Activated CD4-positive, alpha-beta memory T cell treated with anti-CD3 and anti-CD28 coated beads for 36 hours (primary cell): ENCODE results near the gene MAPK7. TPM values are rescaled to one million over a fixed set of nuclear protein-coding genes. Genes with fewer than 3 reads are reported as not detected.

Experiments
- CTCF ChIA-PET: fragments of 350-600 bp; sonication (Branson Sonifier 250); formaldehyde crosslinking; loops from one replicate; lab custom pipeline; 2021; ENCODE audit warnings: antibody characterized with exemption, inconsistent platforms; lab: Charles Lee
- POLR2A ChIA-PET: fragments of 350-600 bp; sonication (Branson Sonifier 250); formaldehyde crosslinking; loops from one replicate; lab custom pipeline; 2021; ENCODE audit warnings: antibody characterized with exemption; lab: Charles Lee
- DNase-seq: peaks from one replicate; pipeline ENCODE4 v3.0.0-alpha.2; 2020
- H3K27ac Mint-ChIP-seq: one replicate; pipeline ENCODE4 v1.8.0; 2021; ENCODE audit warnings: mixed read lengths
- H3K27me3 Mint-ChIP-seq: one replicate; pipeline ENCODE4 v1.8.0; 2021; ENCODE audit warnings: mixed read lengths
- H3K36me3 Mint-ChIP-seq: one replicate; pipeline ENCODE4 v1.8.0; 2021; ENCODE audit warnings: mixed read lengths
- H3K4me1 Mint-ChIP-seq: one replicate; pipeline ENCODE4 v1.8.0; 2021; ENCODE audit warnings: low read depth, mixed read lengths
- H3K4me3 Mint-ChIP-seq: one replicate; pipeline ENCODE4 v1.8.0; 2021; ENCODE audit warnings: mild to moderate bottlenecking, mixed read lengths
- H3K9me3 Mint-ChIP-seq: one replicate; pipeline ENCODE4 v1.8.0; 2021; ENCODE audit warnings: mixed read lengths
- intact Hi-C: fragments of 100-400 bp; cut with micrococcal nuclease; formaldehyde crosslinking; loops from one replicate; pipeline ENCODE4 v1.15.1; 2023
- total RNA-seq, 2 experiments: library from RNA; stranded (reverse); gene quantifications; one replicate each; pipeline ENCODE4 v1.2.3, GENCODE V29; 2021

Gene MAPK7
- total RNA-seq, 2 experiments from 2014 or later = 15.4 to 17.2 TPM

DNA sequence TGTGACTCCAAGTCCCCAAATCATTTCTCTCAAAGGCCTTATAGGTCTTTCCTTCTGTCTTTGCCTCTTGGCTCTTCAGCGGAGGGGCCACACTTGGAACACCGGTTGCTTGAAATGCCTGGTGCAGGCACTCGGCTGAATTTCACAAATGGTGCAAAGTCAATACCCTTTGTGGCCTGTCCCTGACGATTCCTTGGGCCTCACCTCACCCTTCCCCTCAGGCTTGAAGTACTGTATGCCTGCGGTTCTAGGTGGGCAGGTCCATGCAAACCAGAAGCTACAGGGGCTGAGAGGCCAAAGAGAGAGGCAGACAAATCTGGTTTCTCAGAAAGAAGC, 11.7 kb upstream of the MAPK7 start:
- Mint-ChIP-seq H3K4me1 (peaks cover 31% of the 10 kb centered on the region), H3K9me3 (no peaks in the 10 kb centered on the region), H3K27ac (no peak overlapping the region), H3K4me3 (no peak overlapping the region), H3K27me3 (no peaks in the 10 kb centered on the region), H3K36me3 (no peaks in the 10 kb centered on the region)
- CTCF ChIA-PET = interaction anchor here (4.9 kb wide), 1 partner anchor 12 kb away, joined by 82 read pairs; the partner anchor contains the start of gene MAPK7
- intact Hi-C loops = no loop called here
- no peak for DNase-seq
- POLR2A ChIA-PET = no interaction called here

DNA sequence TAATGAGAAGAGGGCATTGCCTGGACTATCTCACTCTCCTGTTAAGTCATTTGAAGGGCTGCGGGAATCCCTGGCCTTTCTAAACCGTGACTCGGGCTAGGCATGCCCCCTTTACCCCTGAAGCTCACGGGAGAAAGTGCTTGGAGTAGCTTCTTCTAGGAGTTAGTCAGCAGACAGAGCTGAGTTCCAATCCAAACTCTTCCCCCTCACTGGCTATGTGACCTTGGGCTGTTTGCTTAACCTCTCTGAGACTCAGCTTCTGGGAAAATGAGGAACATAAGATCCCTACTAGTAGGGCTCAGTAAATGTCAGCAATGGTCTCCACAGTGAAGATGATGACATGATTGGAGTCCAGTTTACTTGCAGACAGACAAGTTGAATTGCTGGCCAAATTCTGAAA, 10.1 kb upstream of the MAPK7 start:
- H3K36me3 Mint-ChIP-seq = no peaks in the 10 kb centered on the region
- no peak for DNase-seq
- intact Hi-C loops = no loop called here
- ChIA-PET POLR2A (no interaction called here), CTCF (no interaction called here)
- H3K9me3 Mint-ChIP-seq = no peaks in the 10 kb centered on the region
- no peaks in the 10 kb centered on the region for H3K27me3 Mint-ChIP-seq
- peaks cover 37% of the 10 kb centered on the region for H3K4me1 Mint-ChIP-seq
- no peak overlapping the region for H3K27ac Mint-ChIP-seq
- H3K4me3 Mint-ChIP-seq = no peak overlapping the region

DNA sequence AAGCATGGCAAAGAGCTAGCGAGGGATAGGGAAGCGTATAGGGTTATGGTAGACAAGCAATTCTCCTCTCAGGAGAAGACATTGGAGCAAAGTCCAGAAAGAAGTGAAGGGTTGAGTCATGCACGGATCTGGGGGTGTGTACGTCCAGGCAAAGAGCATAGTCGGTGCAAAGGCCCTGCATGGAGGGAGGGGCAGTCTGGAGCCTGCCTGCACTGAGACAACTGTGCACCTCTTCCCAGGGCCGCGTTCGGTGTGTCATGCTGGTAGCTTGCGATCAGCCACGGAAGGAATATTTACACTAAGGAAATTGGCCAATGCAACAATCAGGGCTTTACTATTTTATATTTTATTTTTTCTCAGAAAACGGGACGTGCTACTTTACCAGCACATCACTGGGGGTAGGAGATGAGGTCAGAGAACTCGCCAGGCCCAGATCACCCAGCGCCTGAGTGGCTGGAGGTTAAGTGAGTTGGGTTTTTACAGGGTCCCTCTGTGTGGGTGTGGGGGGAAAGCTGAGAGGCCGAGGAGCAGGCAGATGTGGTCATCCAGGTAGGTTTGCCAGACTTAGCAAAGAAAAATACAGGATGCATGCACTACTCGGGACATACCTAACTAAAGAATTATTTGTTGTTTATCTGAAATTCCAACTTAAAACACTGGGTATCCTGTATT, 9.1 kb upstream of the MAPK7 start:
- Mint-ChIP-seq H3K4me1 (peaks cover 37% of the 10 kb centered on the region), H3K36me3 (no peaks in the 10 kb centered on the region), H3K4me3 (no peak overlapping the region), H3K27ac (no peak overlapping the region), H3K27me3 (no peaks in the 10 kb centered on the region), H3K9me3 (no peaks in the 10 kb centered on the region)
- intact Hi-C loops = no loop called here
- no peak for DNase-seq
- CTCF ChIA-PET = interaction anchor here (1.5 kb wide), 1 partner anchor 77 kb away, joined by 3 read pairs; no protein-coding TSS in a partner anchor
- POLR2A ChIA-PET = no interaction called here

DNA sequence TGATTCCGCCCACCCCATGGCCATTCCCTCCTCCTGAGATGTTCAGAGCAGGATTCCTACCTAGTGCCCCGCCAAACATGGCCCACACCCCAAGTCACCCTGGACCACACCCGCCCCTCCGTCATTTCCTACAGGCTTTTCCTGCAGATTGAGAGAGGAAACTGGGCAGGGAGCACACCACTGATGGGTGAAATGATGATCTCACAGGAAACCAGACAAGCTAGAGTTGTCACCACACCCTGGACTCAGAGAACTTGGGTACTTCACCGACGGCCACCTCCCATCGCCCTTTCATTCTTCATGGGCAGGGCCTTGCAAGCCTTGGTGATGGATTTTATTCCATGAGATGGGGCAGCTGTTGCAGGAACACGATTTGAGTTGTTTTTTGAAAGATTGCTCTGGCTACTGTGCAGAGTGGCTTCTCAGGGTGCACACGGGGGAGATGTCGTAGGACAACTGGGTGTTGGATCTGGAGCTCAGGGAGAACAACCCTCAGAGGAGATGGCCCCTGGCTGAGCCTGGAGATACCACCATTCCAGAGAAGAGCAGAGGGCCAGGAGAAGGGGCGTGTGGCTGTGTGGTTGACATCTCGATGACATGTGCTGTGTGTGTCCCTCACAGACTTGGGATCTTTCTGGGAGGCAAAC, 8.3 kb upstream of the MAPK7 start:
- H3K27ac Mint-ChIP-seq = peak overlapping the region; percentile 55
- H3K27me3 Mint-ChIP-seq = no peaks in the 10 kb centered on the region
- H3K4me1 Mint-ChIP-seq = peaks cover 37% of the 10 kb centered on the region
- intact Hi-C loops = no loop called here
- no peaks in the 10 kb centered on the region for H3K9me3 Mint-ChIP-seq
- POLR2A ChIA-PET = no interaction called here
- H3K4me3 Mint-ChIP-seq = no peak overlapping the region
- CTCF ChIA-PET = interaction anchor here (0.7 to 1.5 kb wide), 2 partner anchors 77 to 407 kb away, joined by 3 read pairs; no protein-coding TSS in a partner anchor
- no peaks in the 10 kb centered on the region for H3K36me3 Mint-ChIP-seq
- DNase-seq = peak; percentile 43

DNA sequence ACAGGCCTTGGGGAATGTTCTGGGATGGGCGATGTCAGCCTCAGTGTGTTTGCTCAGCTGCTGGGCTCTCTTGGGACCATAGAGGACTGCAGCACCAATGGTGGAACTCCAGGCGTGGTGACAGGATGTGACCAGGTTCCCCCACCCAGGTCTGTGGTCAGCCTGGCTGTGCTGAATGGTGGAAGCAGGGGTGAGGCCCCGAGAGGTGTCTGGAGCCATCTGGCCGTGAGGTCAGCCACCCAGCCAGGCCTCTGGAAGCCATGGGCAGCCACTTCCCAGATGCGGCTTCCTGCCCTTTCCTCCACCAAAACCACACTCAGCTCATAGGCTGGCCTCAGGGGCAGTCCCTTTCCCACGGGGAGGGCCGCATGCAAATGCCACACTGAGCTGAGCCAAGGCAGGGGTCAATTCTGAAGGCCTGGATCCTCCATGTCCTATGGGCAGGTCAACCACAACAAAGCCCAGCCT, 7.8 kb upstream of the MAPK7 start:
- peak; percentile 48 for DNase-seq
- intact Hi-C loops = no loop called here
- no peaks in the 10 kb centered on the region for H3K9me3 Mint-ChIP-seq
- no peaks in the 10 kb centered on the region for H3K27me3 Mint-ChIP-seq
- no peaks in the 10 kb centered on the region for H3K36me3 Mint-ChIP-seq
- peaks cover 37% of the 10 kb centered on the region for H3K4me1 Mint-ChIP-seq
- no peak overlapping the region for H3K4me3 Mint-ChIP-seq
- CTCF ChIA-PET = interaction anchor here (0.7 to 1.5 kb wide), 2 partner anchors 76 to 407 kb away, joined by 3 read pairs; no protein-coding TSS in a partner anchor
- H3K27ac Mint-ChIP-seq = peak overlapping the region; percentile 55
- POLR2A ChIA-PET = no interaction called here

DNA sequence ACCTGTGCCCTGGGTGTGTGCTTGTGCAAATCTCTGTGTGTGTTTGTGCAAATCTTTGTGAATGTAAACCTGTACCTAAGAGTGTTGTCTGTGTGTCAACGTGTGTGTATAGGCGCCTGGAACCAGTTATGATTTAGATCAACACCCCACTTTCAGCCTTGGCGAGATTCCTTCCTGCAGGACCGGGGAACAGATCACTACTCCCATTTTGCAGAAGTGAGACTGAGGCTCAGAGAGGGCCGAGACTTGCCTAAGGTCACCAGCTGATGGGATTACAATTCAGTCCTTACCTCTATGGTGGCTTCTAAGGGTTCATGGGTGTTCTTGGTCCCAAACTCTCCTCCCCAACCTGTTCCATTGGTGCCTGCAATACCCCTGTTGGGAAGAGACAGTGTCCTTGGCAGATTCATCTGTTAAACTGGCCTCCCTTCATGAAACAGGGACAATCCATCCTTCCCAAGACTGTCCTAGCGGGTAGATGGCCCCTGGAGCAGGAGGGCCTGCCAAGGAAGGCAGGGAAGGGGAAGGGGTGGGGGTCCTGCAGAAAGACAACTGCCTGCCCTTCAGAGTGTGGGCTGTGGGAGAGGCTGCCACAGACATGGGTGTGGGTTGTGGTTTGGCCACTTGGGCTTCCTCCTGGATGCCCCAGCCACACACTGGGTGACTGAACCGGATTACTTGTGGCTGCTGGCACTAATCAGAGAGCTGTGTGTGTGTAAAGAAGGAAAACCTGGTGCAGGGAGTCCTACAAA, 6.9 kb upstream of the MAPK7 start:
- H3K4me3 Mint-ChIP-seq = no peak overlapping the region
- no peaks in the 10 kb centered on the region for H3K27me3 Mint-ChIP-seq
- intact Hi-C loops = no loop called here

DNA sequence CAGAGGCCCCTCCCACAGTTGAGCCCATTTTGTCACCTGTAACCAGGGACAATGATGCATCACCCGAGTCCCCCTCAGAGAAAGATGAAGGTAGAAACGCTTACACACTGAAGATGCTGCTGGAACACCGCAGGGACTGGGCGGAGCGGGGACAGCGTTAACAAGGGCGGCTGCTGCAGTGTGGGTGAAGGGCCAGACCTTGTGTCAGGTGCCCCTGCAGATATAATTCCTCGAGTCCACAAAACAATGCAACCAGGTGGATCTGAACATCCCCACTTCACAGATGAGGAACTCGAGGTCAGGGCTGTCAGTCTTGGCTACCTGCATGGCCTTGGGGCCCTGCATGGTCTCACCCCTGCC, 6.3 kb upstream of the MAPK7 start:
- peaks cover 46% of the 10 kb centered on the region for H3K4me1 Mint-ChIP-seq
- CTCF ChIA-PET = interaction anchor here (0.7 to 1.8 kb wide), 2 partner anchors 9 to 76 kb away, joined by 4 to 9 read pairs; partner anchors contain the start of gene B9D1
- no peaks in the 10 kb centered on the region for H3K9me3 Mint-ChIP-seq
- no peak overlapping the region for H3K27ac Mint-ChIP-seq
- intact Hi-C loops = no loop called here
- POLR2A ChIA-PET = no interaction called here
- H3K4me3 Mint-ChIP-seq = no peak overlapping the region
- no peaks in the 10 kb centered on the region for H3K36me3 Mint-ChIP-seq
- H3K27me3 Mint-ChIP-seq = no peaks in the 10 kb centered on the region
- no peak for DNase-seq

More for the DNA sequence above, 6.9 kb upstream of the MAPK7 start:
- no peak for DNase-seq
- Mint-ChIP-seq H3K9me3 (no peaks in the 10 kb centered on the region), H3K4me1 (peaks cover 43% of the 10 kb centered on the region), H3K36me3 (no peaks in the 10 kb centered on the region), H3K27ac (no peak overlapping the region)
- ChIA-PET CTCF (interaction anchor here (0.7 to 1.8 kb wide), 2 partner anchors 9 to 76 kb away, joined by 4 to 9 read pairs; partner anchors contain the start of gene B9D1), POLR2A (no interaction called here)

DNA sequence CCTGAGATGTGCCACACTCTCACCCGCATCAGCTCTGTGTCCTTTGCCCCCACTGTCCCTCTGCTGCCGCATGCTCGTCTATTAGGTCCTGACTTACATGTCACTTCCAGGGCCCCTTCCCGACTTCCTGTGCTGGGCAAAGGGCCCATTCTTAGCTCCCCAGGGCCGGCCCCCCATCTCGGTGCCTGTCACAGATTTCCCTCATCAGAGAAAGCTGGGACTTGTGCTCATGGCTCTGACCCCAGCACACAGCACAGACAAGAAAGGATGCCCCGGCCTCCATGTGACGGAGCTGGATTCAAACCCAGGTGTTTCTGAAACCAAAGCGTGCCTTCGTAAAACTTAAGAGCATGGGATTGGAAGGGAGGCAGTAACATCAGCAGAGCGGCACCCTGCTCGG, 5.9 kb upstream of the MAPK7 start:
- no peak for DNase-seq
- Mint-ChIP-seq H3K4me1 (peaks cover 48% of the 10 kb centered on the region), H3K9me3 (no peaks in the 10 kb centered on the region), H3K4me3 (no peak overlapping the region), H3K27ac (no peak overlapping the region), H3K36me3 (no peaks in the 10 kb centered on the region), H3K27me3 (no peaks in the 10 kb centered on the region)
- POLR2A ChIA-PET = no interaction called here
- intact Hi-C loops = no loop called here
- CTCF ChIA-PET = interaction anchor here (1.8 kb wide), 1 partner anchor 10 kb away, joined by 9 read pairs; the partner anchor contains the start of gene B9D1

DNA sequence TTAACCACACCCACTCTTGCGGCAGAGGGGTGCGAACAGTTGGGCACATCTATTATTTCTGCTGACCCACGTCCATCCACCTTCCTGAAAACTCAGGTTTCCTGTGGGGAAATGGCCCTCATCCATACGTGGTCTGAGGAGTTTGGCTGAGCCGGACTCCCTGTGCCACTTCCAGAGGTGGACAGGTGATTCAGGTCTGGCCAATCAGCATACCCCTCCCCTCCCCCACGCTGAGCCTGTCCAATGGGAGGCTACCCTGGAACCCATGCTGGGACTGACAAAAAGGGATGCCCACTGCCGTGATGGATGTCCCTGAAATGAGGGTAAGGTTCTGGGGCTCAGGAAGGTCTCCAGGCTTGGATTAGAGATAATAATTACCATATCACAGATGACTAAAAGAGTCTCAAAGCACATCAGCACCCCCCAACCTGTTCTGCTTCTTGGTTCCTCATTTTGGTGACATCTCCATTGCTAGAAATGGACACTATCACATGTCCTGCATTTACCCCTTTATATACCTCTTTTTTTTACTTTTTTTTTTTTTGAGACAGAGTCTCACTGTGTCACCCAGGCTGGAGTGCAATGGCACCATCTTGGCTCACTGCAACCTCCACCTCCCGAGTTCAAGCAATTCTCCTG, 5.3 kb upstream of the MAPK7 start:
- CTCF ChIA-PET = no interaction called here
- H3K4me1 Mint-ChIP-seq = peaks cover 48% of the 10 kb centered on the region
- intact Hi-C loops = no loop called here
- DNase-seq = no peak
- POLR2A ChIA-PET = no interaction called here
- no peak overlapping the region for H3K4me3 Mint-ChIP-seq
- H3K27me3 Mint-ChIP-seq = no peaks in the 10 kb centered on the region
- no peak overlapping the region for H3K27ac Mint-ChIP-seq
- no peaks in the 10 kb centered on the region for H3K36me3 Mint-ChIP-seq
- H3K9me3 Mint-ChIP-seq = no peaks in the 10 kb centered on the region

DNA sequence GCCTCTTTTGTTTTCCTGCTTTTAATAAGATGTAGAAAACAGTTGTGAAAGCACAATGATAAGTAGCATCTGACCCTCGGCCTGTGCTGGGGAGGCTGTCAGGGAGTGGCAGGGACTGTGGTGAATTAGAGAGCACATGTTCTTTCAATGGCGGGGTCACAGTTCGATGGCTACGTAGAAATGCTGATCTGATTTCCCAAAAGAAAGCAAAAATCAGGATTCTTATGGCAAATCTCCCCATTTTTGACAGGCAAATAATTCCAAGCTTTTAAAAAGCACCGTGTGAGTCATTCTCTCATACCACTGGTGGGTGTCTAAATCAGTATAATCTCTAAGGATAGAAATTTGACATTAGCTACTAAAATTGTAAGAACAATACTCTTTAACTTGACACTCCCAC, 4.2 kb upstream of the MAPK7 start:
- DNase-seq = no peak
- intact Hi-C loops = no loop called here
- no peaks in the 10 kb centered on the region for H3K9me3 Mint-ChIP-seq
- peaks cover under 1% of the 10 kb centered on the region for H3K36me3 Mint-ChIP-seq
- no peak overlapping the region for H3K4me3 Mint-ChIP-seq
- POLR2A ChIA-PET = no interaction called here
- CTCF ChIA-PET = interaction anchor here (1.9 kb wide), 1 partner anchor 11 kb away, joined by 17 read pairs; the partner anchor contains the start of gene B9D1
- H3K4me1 Mint-ChIP-seq = peaks cover 47% of the 10 kb centered on the region
- no peaks in the 10 kb centered on the region for H3K27me3 Mint-ChIP-seq
- H3K27ac Mint-ChIP-seq = no peak overlapping the region

DNA sequence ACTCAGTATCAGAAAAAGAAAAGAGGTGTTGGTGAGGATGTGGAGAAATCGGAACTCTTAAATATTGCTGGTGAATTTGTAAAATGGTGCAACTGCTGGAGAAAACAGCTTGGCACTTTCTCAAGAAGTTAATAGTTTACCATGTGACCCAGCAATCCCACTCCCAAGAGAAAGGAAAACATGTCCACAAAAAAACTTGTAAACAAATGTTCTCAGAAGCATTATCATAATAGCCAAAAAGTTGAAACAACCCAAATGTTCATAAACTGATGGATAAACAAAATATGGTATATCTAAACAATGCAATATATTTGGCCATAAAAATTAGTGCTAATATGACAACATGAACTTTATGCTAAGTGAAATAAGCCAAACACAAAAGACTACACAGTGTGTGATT, 2.6 kb upstream of the MAPK7 start:
- CTCF ChIA-PET = no interaction called here
- Mint-ChIP-seq H3K4me1 (peaks cover 34% of the 10 kb centered on the region), H3K9me3 (no peaks in the 10 kb centered on the region), H3K27me3 (no peaks in the 10 kb centered on the region), H3K27ac (no peak overlapping the region), H3K4me3 (no peak overlapping the region), H3K36me3 (peaks cover 8% of the 10 kb centered on the region)
- intact Hi-C loops = loop anchor here (5.0 kb wide), 2 partner anchors 132 to 272 kb away; partner anchors contain the start of gene ALDH3A2
- no peak for DNase-seq
- POLR2A ChIA-PET = no interaction called here
